DLD1 (cell line): Measurements from ENCODE around the gene PON1.

ENCODE experiments used
- in situ Hi-C: cut with HindIII; loops from 2 replicates; pipeline ENCODE4 v1.10.0; 2017; ENCODE audit warnings: low sequenced_read_pairs

The PON1 gene

DNA sequence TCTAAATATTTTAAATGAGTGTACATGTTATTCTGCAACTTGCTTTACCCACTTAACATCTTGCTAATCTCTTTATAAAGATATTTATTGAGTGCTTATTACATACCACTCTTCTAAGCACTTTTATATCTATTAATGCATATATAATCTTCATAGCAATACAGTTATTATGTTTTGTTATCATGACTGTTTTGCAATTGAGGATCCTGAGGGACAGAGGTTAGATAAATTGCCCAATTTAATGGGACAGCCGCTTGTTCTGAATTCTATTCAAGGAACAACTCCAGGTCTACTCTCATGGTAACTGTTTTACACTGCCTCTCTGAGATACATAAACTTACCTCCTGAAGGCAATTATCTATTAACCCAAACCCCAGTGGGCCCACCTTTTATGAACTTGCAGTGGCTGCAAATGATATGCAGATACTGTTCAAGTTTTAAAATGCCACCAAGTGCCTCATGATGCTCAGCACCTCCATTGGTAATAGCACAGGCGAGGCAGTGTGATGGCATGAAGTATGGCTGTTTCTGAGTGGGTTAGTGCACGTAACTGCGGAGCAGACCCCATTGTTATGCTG lies 60.5 kb downstream of the PON1 start:
- in situ Hi-C loops: no loop called here

DNA sequence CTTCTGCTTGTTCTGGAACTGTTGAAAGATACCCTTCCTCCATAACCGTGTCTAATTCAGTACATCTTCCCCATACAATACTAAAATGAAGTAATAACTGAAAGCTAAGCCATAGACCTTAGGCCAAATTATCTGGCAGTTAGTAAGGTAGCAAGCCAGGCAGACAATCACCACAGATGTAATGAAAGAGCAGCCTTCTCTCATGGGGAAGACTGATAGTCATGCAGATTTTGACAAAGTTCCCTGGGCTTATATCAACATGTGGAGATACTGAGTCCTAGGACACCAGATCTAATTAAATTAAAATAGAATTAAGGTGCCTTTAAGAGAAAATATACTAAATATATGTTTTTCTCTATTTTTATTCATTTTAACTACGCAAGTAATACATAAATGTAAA lies 61.5 kb downstream of the PON1 start:
- in situ Hi-C loops: no loop called here

DNA sequence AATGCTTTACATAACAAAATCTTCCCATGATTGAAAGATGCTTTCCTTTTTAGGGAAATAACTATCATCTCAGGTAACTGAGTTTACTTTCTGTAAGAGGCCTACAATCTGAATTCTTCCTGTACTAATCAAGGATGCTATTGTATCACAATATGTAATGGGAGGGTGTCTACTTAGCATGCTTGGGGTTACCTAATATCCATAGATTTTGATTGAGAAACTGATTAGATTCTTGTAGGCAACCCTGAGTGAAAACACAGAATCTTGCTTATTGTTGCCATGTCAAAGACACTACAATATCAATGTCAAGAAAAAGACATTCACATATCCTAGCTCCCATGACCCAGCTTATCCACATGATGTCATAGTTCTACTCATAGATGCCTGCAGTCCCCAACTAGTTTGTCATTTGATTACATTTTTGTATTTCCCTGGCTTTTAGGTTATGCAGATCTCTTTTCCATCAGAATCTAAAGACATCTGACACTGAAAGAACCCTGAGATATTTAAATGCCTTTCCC lies 62.4 kb downstream of the PON1 start:
- in situ Hi-C loops: no loop called here

DNA sequence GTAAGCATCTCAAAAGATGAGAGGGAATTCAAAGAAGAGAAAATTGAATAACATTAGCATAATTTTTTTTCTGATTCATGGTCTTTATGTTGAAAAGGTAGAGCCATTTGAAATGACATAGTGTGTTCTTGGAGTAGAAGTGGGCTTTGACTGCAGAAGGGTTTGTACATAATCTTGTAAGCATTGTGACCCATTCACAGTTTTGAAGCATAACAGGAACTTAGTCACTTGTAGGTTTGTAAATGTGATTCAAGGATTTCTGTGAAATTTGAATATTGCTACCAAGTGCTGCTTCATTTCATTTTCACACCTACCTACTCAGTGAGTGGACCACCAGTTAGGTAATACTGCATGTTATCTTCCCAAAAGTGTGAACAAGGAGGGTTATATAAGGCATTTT lies 68.6 kb downstream of the PON1 start:
- in situ Hi-C loops: no loop called here

DNA sequence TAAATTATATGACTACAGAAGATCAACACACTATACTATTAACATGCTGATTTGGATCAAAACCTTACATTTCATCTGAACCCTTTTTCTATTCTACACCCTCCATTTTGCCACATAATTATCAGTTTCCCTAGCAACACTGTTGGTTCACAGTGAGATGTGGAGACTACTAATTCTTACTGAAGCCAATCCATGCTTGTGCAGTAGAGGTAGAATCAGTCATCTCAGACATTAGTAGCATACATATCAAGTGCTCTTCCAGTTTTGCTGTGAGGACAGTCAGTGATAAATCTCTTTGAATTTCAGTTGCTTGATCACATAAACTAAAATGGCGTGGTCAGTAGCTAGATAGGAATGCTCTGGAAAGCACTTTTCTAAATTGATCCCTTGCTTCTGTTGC lies 70.3 kb downstream of the PON1 start:
- in situ Hi-C loops: no loop called here

DNA sequence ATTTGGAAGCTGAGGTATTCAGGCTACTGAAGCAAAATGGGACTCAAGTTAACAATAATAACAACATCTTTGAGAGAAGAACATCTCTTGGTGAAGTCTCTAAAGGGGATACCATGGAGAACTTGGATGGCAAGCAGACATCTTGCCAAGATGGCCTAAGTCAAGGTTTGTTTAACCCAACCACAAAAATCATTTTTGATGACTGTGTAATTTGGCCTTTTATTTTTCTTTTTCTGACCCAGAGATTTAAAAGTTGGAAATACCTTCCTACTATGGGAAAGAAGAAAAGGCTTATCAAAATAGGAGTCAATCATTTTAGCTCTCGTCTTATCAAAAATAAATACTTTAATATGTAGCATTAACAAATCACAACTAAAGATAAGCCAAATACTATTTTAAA lies 72.4 kb downstream of the PON1 start:
- in situ Hi-C loops: no loop called here

DNA sequence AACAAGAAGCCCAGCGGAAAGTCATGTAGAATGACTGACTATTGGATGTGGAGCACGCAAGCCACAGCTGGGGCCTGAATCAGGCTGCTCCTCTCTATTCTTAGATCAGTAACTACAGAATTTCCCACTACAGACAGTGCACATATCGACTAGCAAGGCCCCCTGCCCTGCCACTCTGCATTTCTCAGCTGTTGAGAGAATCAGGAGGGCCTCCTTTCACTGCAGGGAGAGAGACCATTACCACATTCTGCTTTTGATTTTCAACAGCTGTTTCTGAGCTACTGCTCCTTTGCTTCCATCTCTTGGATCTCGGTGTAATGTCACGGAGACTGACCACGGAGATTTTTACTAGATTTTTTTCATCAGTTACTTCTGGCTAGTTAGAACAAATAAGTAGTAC lies 73.8 kb downstream of the PON1 start:
- in situ Hi-C loops: no loop called here
